PC-3 (cell line): ENCODE results near the gene NRXN2.

Source experiments
- EZH2 ChIP-seq: fragments of 300-600 bp; sonication (generic); IDR thresholded peaks from one replicate; pipeline ENCODE4 v1.6.1; 2017; ENCODE audit warnings: antibody characterized with exemption, mild to moderate bottlenecking, low read length; ENCODE audit not compliant: unreplicated experiment
- EZH2phosphoT487 ChIP-seq: fragments of 300-600 bp; sonication (generic); IDR thresholded peaks from 2 replicates; pipeline ENCODE4 v1.6.1; 2018; ENCODE audit warnings: mild to moderate bottlenecking, antibody characterized with exemption, low read length, borderline replicate concordance
- TF ChIP-seq, protein P1 (sequence below): fragments of 300-600 bp; sonication (generic); conservative IDR thresholded peaks from 2 replicates; pipeline ENCODE4 v1.5.1; 2017; ENCODE audit warnings: antibody characterized with exemption, low read depth, mild to moderate bottlenecking, low read length

DNA sequence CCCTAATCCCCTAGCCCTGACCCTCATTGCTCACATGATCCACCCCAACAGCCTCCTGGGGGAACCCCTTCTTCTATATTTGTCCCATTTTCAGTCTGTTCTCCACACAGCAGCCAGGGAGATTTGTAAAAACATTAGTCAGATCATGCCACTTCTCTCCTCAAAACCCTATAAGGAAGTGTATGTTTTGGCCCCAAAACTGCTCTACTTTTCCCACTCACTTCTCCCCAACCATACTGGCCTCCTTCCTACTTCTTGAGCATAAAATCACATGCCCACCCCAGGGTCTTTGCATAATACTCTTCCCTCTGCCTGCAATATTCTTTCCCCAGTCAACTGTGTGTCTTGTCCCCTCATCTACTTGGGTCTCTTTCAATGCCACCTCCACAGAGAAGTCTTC lies 136.6 kb downstream of the NRXN2 start:
- TF ChIP-seq, protein P1, sequence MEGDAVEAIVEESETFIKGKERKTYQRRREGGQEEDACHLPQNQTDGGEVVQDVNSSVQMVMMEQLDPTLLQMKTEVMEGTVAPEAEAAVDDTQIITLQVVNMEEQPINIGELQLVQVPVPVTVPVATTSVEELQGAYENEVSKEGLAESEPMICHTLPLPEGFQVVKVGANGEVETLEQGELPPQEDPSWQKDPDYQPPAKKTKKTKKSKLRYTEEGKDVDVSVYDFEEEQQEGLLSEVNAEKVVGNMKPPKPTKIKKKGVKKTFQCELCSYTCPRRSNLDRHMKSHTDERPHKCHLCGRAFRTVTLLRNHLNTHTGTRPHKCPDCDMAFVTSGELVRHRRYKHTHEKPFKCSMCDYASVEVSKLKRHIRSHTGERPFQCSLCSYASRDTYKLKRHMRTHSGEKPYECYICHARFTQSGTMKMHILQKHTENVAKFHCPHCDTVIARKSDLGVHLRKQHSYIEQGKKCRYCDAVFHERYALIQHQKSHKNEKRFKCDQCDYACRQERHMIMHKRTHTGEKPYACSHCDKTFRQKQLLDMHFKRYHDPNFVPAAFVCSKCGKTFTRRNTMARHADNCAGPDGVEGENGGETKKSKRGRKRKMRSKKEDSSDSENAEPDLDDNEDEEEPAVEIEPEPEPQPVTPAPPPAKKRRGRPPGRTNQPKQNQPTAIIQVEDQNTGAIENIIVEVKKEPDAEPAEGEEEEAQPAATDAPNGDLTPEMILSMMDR, result no peak
- TF ChIP-seq EZH2phosphoT487, result no peak
- TF ChIP-seq EZH2, result no peak
